K562 (cell line): ENCODE results near the gene TRAPPC8. TPM values are rescaled to one million over a fixed set of nuclear protein-coding genes. Genes with fewer than 3 reads are reported as not detected.

Experiments
- ATAC-seq: fragments of 200-7000 bp; cut with Tn5 transposase; 3 replicates; pipeline ENCODE4 v1.9.1; 2020; ENCODE audit warnings: moderate library complexity
- BruUV-seq: library from RNA; stranded (reverse); fragments of 400-500 nt; replicated peaks from 2 replicates; lab custom pipeline; 2021; lab: Mats Ljungman, UMichigan
- CTCF ChIA-PET: fragments of 300-600 bp; formaldehyde crosslinking; extraction: SDS; loops from one replicate; lab custom pipeline; 2021; ENCODE audit warnings: low intra/inter-chr PET ratio; lab: Yijun Ruan, JAX
- POLR2A ChIA-PET: fragments of 300-600, 350-650 bp; sonication (Branson Sonifier 250); formaldehyde crosslinking; extraction: SDS; loops from one replicate; lab custom pipeline; 2021; ENCODE audit warnings: antibody characterized with exemption, inconsistent platforms; lab: Yijun Ruan, JAX
- DNase-seq, 4 experiments: peaks; one replicate each; pipeline versions ENCODE4 v3.0.0 to v3.0.0-alpha.2; 2011 to 2018; ENCODE audit warnings: low spot score in 3 of 4, mixed read lengths in 3 of 4; ENCODE audit errors: extremely low read depth in 1 of 4
- FAIRE-seq: peaks from 2 replicates; lab custom pipeline; 2011; peaks lifted over from hg19 to GRCh38; lab: Jason Lieb, UNC
- H2AFZ ChIP-seq: 2 replicates; pipeline ENCODE4 v1.6.0; 2011; ENCODE audit warnings: low read depth, low read length, control low read depth, inconsistent platforms
- H3K27ac ChIP-seq: fragments of 200-600 bp; 3 replicates; pipeline ENCODE4 v1.8.0; 2011; ENCODE audit warnings: low read depth, mild to moderate bottlenecking, control low read depth, inconsistent platforms, low read length, moderate library complexity, mixed read lengths; ENCODE audit errors: extremely low read depth
- H3K27me3 ChIP-seq, 2 experiments: fragments of 300-600 bp in 1 of 2; 2 replicates in 1 of 2; 3 replicates in 1 of 2; pipeline versions ENCODE4 v1.6.0 to v1.8.0; 2011; ENCODE audit warnings: inconsistent platforms in 2 of 2, low read length in 2 of 2, mild to moderate bottlenecking in 1 of 2, mixed read lengths in 1 of 2, moderate library complexity in 1 of 2; ENCODE audit not compliant: control insufficient read depth in 2 of 2, insufficient read depth in 2 of 2
- H3K36me3 ChIP-seq: fragments of 300-600 bp; 3 replicates; pipeline ENCODE4 v1.8.0; 2011; ENCODE audit warnings: mild to moderate bottlenecking, low read length, inconsistent platforms; ENCODE audit not compliant: control insufficient read depth, insufficient read depth
- H3K4me1 ChIP-seq, 2 experiments: fragments of 200-600 bp in 1 of 2; replicated peaks in 1 of 2; 2 replicates in 1 of 2; 3 replicates in 1 of 2; pipeline versions ENCODE4 v1.5.1 to v1.8.0; 2011; ENCODE audit warnings: inconsistent platforms in 2 of 2, low read length in 2 of 2, mild to moderate bottlenecking in 1 of 2, mixed read lengths in 1 of 2, moderate library complexity in 1 of 2; ENCODE audit not compliant: control insufficient read depth in 2 of 2, insufficient read depth in 2 of 2
- H3K4me2 ChIP-seq: 2 replicates; pipeline ENCODE4 v1.6.1; 2011; ENCODE audit warnings: low read length, control low read depth, inconsistent platforms, mixed read lengths; ENCODE audit not compliant: insufficient read depth
- H3K4me3 ChIP-seq: fragments of 200-600 bp; sonication (generic), shearing (Covaris generic); 2 replicates; pipeline ENCODE4 v1.5.1; 2016; ENCODE audit warnings: control low read depth, inconsistent platforms
- H3K79me2 ChIP-seq: fragments of 200-600 bp; 3 replicates; pipeline ENCODE4 v1.8.0; 2011; ENCODE audit warnings: low read length, inconsistent platforms; ENCODE audit not compliant: control insufficient read depth, insufficient read depth
- H3K9ac ChIP-seq, 2 experiments: 2 replicates each; pipeline versions ENCODE4 v1.6.0 to v1.6.1; 2011; ENCODE audit warnings: low read depth in 2 of 2, low read length in 2 of 2, control low read depth in 1 of 2, inconsistent platforms in 1 of 2, mild to moderate bottlenecking in 1 of 2, mixed read lengths in 1 of 2; ENCODE audit not compliant: insufficient read depth in 1 of 2
- H3K9me1 ChIP-seq: one replicate; pipeline ENCODE4 v1.6.0; 2011; ENCODE audit warnings: inconsistent platforms, mild to moderate bottlenecking, low read length, moderate library complexity; ENCODE audit not compliant: control insufficient read depth, insufficient read depth
- H3K9me3 ChIP-seq: replicated peaks from 2 replicates; pipeline ENCODE4 v1.5.1; 2011; ENCODE audit warnings: low read depth, low read length, inconsistent platforms; ENCODE audit not compliant: control insufficient read depth, insufficient read depth
- H4K20me1 ChIP-seq: replicated peaks from 2 replicates; pipeline ENCODE4 v1.6.1; 2011; ENCODE audit warnings: low read length, inconsistent platforms, mixed read lengths; ENCODE audit not compliant: control insufficient read depth, insufficient read depth
- BACH1 ChIP-seq: fragments of 200-800 bp; sonication (Bioruptor generic); IDR thresholded peaks from 2 replicates; pipeline ENCODE4 v1.6.1; 2016; ENCODE audit warnings: missing genetic modification characterization, missing compliant biosample characterization
- EP300 ChIP-seq: IDR thresholded peaks from 2 replicates; pipeline ENCODE4 v1.6.1; 2012; ENCODE audit warnings: low read length, improper control_type of control experiment
- IRF2 ChIP-seq: sonication (generic); formaldehyde crosslinking; IDR thresholded peaks from 2 replicates; pipeline ENCODE4 v1.8.1; 2022; ENCODE audit warnings: mild to moderate bottlenecking, missing genetic modification reagents
- KAT7 ChIP-seq: sonication (generic); formaldehyde crosslinking; IDR thresholded peaks from 2 replicates; pipeline ENCODE4 v1.8.0; 2022; ENCODE audit warnings: missing genetic modification reagents, mild to moderate bottlenecking, borderline replicate concordance
- KLF6 ChIP-seq: fragments of 250-450 bp; sonication (Bioruptor Pico); IDR thresholded peaks from 2 replicates; pipeline ENCODE4 v1.4.0; 2020; ENCODE audit warnings: mild to moderate bottlenecking, moderate library complexity, borderline replicate concordance
- MEIS2 ChIP-seq: fragments of 450-650 bp; IDR thresholded peaks from 2 replicates; pipeline ENCODE4 v1.6.1; 2014; ENCODE audit warnings: mild to moderate bottlenecking; ENCODE audit not compliant: partially characterized antibody
- POLR2H ChIP-seq: IDR thresholded peaks from 2 replicates; pipeline ENCODE4 v1.6.1; 2016; ENCODE audit warnings: missing genetic modification characterization, low read depth, mild to moderate bottlenecking, control low read depth, missing compliant biosample characterization, moderate library complexity
- SMAD2 ChIP-seq: fragments of 150-350 bp; IDR thresholded peaks from 2 replicates; pipeline ENCODE4 v1.6.1; 2014; ENCODE audit warnings: low read depth, mild to moderate bottlenecking, low read length
- in situ Hi-C: fragments of 300-500 bp; cut with MboI; formaldehyde crosslinking; loops from 4 replicates; pipeline ENCODE4 v1.15.0; 2018; ENCODE audit warnings: inconsistent platforms, mixed read lengths
- intact Hi-C: fragments of 100-400 bp; cut with micrococcal nuclease; formaldehyde crosslinking; loops from 2 replicates; pipeline ENCODE4 v1.14.2; 2022
- polyA plus RNA-seq, 8 experiments: library from polyadenylated mRNA; depleted of rRNA in 4 of 8; stranded (reverse) in 5 of 8; unstranded in 3 of 8; fragments of >200 nt; fragmentation: Nextera tagmentation in 2 of 8; fragmentation: Illumina TruSeq in 1 of 8; extraction: Ambion mirVana in 2 of 8; extraction: Trizol in 1 of 8; gene quantifications; 2 replicates each; pipeline versions ENCODE4 v1.2.1 to v1.2.3, GENCODE V29; 2011 to 2014; ENCODE audit warnings: inconsistent platforms in 1 of 8, missing spikeins in 1 of 8
- total RNA-seq, 7 experiments: library from RNA; depleted of rRNA in 6 of 7; stranded (reverse); fragments of >200 nt in 6 of 7; fragmentation: Illumina TruSeq in 2 of 7; extraction: Trizol in 2 of 7; gene quantifications; 2 replicates each; pipeline versions ENCODE4 v1.2.1 to v1.2.3, GENCODE V29; 2011 to 2021; ENCODE audit warnings: low replicate concordance in 1 of 7
- TF ChIP-seq, protein P1 (sequence below): fragments of 200-600 bp; sonication (generic); IDR thresholded peaks from one replicate; pipeline ENCODE4 v1.6.1; 2012; ENCODE audit warnings: mild to moderate bottlenecking, low read depth, low read length, inconsistent platforms

TRAPPC8 gene
- total and polyA plus RNA-seq, 9 of the 15 experiments (the other 6 are each of a cell fraction or from before 2014, with no cell fraction given) = 20.1 to 111 (median 35.6) TPM

- in situ Hi-C loops = no loop called here
- no peaks in the 10 kb centered on the region for H4K20me1 ChIP-seq
- ChIA-PET CTCF (no interaction called here), POLR2A (interaction anchor here (1.0 to 1.7 kb wide), 2 partner anchors 12 to 29 kb away, joined by 3 to 6 read pairs; no protein-coding TSS in a partner anchor)
- H3K79me2 ChIP-seq = no peaks in the 10 kb centered on the region
- no peak overlapping the region for H3K9ac ChIP-seq
- H3K4me1 ChIP-seq = no peaks in the 10 kb centered on the region
- no peak for ATAC-seq
- FAIRE-seq = no peak
- no peak overlapping the region for H3K27ac ChIP-seq
- H3K4me3 ChIP-seq = no peak overlapping the region
- H3K9me3 ChIP-seq = no peaks in the 10 kb centered on the region
- no peak overlapping the region for H3K4me2 ChIP-seq
- H3K36me3 ChIP-seq = peaks cover 81% of the 10 kb centered on the region
- DNase-seq = no peak
- H2AFZ ChIP-seq = no peak overlapping the region
- intact Hi-C loops = no loop called here
- no peaks in the 10 kb centered on the region for H3K27me3 ChIP-seq
- no peaks in the 10 kb centered on the region for H3K9me1 ChIP-seq
- BruUV-seq = no TSS peak
- TF ChIP-seq IRF2 (CRISPR knock-in tag) (no peak), BACH1 (no peak), POLR2H (tag) (peak; percentile 50; the same call in 1 of the 2 replicates), KLF6 (CRISPR knock-in tag) (no peak), SMAD2 (no peak), KAT7 (CRISPR knock-in tag) (no peak), EP300 (no peak), MEIS2 (peak; percentile 92)
- TF ChIP-seq, protein P1, sequence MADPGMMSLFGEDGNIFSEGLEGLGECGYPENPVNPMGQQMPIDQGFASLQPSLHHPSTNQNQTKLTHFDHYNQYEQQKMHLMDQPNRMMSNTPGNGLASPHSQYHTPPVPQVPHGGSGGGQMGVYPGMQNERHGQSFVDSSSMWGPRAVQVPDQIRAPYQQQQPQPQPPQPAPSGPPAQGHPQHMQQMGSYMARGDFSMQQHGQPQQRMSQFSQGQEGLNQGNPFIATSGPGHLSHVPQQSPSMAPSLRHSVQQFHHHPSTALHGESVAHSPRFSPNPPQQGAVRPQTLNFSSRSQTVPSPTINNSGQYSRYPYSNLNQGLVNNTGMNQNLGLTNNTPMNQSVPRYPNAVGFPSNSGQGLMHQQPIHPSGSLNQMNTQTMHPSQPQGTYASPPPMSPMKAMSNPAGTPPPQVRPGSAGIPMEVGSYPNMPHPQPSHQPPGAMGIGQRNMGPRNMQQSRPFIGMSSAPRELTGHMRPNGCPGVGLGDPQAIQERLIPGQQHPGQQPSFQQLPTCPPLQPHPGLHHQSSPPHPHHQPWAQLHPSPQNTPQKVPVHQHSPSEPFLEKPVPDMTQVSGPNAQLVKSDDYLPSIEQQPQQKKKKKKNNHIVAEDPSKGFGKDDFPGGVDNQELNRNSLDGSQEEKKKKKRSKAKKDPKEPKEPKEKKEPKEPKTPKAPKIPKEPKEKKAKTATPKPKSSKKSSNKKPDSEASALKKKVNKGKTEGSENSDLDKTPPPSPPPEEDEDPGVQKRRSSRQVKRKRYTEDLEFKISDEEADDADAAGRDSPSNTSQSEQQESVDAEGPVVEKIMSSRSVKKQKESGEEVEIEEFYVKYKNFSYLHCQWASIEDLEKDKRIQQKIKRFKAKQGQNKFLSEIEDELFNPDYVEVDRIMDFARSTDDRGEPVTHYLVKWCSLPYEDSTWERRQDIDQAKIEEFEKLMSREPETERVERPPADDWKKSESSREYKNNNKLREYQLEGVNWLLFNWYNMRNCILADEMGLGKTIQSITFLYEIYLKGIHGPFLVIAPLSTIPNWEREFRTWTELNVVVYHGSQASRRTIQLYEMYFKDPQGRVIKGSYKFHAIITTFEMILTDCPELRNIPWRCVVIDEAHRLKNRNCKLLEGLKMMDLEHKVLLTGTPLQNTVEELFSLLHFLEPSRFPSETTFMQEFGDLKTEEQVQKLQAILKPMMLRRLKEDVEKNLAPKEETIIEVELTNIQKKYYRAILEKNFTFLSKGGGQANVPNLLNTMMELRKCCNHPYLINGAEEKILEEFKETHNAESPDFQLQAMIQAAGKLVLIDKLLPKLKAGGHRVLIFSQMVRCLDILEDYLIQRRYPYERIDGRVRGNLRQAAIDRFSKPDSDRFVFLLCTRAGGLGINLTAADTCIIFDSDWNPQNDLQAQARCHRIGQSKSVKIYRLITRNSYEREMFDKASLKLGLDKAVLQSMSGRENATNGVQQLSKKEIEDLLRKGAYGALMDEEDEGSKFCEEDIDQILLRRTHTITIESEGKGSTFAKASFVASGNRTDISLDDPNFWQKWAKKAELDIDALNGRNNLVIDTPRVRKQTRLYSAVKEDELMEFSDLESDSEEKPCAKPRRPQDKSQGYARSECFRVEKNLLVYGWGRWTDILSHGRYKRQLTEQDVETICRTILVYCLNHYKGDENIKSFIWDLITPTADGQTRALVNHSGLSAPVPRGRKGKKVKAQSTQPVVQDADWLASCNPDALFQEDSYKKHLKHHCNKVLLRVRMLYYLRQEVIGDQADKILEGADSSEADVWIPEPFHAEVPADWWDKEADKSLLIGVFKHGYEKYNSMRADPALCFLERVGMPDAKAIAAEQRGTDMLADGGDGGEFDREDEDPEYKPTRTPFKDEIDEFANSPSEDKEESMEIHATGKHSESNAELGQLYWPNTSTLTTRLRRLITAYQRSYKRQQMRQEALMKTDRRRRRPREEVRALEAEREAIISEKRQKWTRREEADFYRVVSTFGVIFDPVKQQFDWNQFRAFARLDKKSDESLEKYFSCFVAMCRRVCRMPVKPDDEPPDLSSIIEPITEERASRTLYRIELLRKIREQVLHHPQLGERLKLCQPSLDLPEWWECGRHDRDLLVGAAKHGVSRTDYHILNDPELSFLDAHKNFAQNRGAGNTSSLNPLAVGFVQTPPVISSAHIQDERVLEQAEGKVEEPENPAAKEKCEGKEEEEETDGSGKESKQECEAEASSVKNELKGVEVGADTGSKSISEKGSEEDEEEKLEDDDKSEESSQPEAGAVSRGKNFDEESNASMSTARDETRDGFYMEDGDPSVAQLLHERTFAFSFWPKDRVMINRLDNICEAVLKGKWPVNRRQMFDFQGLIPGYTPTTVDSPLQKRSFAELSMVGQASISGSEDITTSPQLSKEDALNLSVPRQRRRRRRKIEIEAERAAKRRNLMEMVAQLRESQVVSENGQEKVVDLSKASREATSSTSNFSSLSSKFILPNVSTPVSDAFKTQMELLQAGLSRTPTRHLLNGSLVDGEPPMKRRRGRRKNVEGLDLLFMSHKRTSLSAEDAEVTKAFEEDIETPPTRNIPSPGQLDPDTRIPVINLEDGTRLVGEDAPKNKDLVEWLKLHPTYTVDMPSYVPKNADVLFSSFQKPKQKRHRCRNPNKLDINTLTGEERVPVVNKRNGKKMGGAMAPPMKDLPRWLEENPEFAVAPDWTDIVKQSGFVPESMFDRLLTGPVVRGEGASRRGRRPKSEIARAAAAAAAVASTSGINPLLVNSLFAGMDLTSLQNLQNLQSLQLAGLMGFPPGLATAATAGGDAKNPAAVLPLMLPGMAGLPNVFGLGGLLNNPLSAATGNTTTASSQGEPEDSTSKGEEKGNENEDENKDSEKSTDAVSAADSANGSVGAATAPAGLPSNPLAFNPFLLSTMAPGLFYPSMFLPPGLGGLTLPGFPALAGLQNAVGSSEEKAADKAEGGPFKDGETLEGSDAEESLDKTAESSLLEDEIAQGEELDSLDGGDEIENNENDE = no peak
Measured at GRCh38 chr18:31860488-31860887, 82.4 kb downstream of the TRAPPC8 start.
